GM12872 (cell line): ENCODE results near the gene CPNE4.

Experiments
- TF ChIP-seq, protein P1 (sequence below): IDR thresholded peaks from 3 replicates; pipeline ENCODE4 v1.5.1; 2011; ENCODE audit warnings: low read depth, mild to moderate bottlenecking, low read length, moderate library complexity; ENCODE audit not compliant: insufficient read depth

CPNE4 gene

DNA sequence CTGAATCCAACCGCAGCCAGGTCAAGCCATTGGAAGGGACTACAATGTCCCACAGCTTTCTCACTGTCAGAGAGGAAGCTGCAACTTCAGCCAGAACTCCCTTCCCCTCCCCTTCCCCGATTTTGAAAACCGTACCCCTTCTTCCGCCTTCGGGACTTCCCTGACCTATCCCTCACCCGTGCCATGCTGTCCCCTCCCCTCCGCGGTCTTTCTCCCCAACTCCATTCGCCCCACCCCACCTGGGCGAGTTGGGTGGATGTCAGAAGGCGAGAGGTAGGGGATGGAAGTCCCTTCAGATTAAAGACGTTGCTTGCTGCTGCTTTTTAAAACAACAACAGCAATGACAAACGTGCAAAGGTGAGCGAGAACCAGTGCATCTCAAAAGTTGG, 723 bp downstream of the CPNE4 start:
- TF ChIP-seq, protein P1, sequence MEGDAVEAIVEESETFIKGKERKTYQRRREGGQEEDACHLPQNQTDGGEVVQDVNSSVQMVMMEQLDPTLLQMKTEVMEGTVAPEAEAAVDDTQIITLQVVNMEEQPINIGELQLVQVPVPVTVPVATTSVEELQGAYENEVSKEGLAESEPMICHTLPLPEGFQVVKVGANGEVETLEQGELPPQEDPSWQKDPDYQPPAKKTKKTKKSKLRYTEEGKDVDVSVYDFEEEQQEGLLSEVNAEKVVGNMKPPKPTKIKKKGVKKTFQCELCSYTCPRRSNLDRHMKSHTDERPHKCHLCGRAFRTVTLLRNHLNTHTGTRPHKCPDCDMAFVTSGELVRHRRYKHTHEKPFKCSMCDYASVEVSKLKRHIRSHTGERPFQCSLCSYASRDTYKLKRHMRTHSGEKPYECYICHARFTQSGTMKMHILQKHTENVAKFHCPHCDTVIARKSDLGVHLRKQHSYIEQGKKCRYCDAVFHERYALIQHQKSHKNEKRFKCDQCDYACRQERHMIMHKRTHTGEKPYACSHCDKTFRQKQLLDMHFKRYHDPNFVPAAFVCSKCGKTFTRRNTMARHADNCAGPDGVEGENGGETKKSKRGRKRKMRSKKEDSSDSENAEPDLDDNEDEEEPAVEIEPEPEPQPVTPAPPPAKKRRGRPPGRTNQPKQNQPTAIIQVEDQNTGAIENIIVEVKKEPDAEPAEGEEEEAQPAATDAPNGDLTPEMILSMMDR, result no peak

DNA sequence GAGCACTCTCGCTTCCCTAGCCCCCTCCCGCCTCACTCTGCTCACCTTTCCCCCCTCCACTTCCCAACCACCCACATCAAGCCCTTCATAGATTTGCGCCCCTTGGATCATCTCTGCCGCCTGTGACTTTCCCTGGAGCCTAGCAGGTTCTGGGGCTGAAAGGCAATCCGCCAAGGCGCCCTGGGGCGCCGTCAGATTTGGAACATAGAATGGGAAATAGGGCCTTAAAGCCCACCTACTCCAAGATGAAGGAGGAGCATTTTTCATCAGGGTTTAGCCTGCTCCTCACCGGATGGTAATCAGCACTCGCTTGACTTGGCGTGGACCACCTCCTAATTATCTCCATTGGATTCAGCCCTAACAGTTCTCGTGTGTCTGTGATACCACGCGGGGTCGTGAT, 1.3 kb downstream of the CPNE4 start:
- TF ChIP-seq, protein P1, result no peak

DNA sequence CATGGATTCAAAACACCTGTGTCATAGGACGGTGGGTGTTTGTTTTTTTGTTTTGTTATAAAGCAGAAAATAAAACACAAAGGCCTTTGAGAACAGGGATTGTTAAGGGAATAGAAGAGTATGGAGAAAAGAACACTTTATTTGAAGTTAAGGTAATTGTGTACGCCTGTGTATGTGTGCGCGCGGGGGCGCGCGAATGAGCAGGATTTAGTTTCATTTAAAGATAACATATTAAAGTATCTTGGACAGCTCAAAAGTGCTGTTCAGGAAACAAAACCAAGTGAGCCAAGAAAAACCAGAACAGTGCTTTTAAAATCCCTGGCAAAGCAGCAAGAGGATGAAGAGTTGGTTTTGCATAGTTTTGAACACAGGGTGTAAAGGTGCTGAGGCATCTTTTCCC, 1.9 kb downstream of the CPNE4 start:
- TF ChIP-seq, protein P1, result no peak

DNA sequence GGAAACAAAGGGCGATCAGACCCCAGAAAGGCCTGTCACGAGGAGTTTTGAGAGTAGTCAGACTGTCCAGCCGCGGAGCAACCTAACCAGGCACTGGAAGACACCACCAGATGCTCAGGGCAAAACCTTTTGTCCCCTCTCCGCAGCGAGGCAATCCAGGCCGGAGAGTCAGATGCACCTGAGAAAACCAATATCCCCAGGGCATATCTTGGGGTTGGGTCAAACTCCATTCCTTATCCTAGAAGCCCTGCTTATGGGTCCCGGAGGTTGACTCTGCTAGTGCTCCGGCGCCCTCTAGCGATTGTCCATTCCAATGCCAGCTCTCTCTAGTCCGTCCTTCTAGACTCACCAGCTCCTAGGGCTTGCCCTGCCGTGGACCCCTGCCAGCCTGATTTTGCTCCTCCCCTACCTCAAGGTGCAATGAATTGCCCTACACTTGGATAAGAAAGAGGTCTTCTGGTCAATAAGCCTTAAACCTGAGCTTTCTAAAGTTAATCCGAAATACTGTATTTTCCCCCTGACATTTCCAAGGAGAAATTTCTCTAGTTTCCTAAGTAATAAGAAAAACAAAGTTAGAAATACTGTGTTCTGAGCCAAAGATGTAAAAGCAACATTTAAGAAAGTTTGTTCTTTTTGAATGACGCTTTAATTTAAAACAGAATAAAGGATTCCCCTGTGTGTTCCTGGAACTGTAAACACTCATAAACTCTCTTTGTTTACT, 5.5 kb downstream of the CPNE4 start:
- TF ChIP-seq, protein P1, result peak; percentile 94

DNA sequence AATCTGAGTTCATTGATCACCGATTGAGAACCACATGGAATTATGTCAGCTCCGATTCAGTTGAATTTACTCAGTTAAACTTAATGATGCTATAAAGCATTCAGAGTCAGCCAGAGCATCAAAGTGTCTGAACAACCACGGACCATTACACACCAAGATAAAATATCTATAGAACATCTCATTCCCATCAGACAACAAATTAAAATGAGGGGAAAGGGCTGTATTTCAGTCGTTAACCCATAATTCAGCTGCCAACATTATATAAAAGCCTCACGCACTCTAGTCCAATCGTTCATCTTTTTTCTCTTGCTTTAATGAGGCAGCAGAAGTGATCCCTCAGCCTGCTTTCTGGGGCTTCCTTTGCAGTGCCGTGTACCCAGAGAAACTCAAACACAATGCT, 11.9 kb downstream of the CPNE4 start:
- TF ChIP-seq, protein P1, result no peak

DNA sequence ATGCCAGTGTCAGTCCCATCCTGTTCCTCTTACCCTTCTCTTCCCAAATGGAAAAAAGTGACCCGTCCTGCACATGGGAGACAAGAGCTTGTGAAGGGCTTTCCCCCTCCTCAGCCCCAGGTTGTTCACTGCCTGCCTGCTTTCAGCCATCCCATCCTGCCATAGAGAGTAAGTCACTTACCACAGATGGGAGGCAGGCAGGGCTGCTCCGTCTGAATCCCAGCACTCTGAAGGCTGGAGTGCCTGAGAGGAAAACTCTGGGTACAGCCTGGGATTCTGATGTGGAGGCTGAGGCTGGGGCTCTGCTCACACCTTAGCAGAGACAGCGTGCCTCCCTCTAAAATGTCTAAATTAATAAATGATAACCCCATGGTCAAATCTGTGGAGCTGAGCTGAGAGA, 14.8 kb downstream of the CPNE4 start:
- TF ChIP-seq, protein P1, result no peak

DNA sequence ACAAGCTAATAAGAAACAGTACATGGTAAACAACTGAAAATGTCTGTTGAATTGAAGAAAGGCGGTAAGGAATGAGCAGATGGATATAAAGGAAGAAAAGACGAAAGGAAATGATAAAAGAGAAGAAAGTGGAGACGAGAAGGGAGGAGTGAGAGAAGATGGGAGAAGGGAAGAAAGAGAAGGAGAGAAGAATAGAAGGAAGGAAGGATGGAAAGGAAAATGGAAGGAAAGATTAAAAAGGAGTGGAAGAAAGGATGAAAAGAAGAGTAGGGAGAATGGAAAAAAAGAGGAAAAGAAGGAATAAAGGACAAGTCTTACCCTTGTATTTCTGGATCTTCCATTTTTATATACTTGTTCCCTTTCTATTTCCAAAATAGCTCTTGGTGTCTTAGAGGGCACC, 17.7 kb downstream of the CPNE4 start:
- TF ChIP-seq, protein P1, result no peak
